SK-N-DZ (cell line): ENCODE results near the gene APIP. TPM values are rescaled to one million over a fixed set of nuclear protein-coding genes. Genes with fewer than 3 reads are reported as not detected.

ENCODE experiments used
- DNase-seq: peaks from one replicate; pipeline ENCODE4 v3.0.0-alpha.2; 2015; ENCODE audit warnings: low spot score
- polyA plus RNA-seq, 2 experiments: library from polyadenylated mRNA; depleted of rRNA; stranded (reverse); fragments of >200 nt; gene quantifications; 2 replicates each; pipeline ENCODE4 v1.2.3, GENCODE V29; 2014

APIP gene, protein sequence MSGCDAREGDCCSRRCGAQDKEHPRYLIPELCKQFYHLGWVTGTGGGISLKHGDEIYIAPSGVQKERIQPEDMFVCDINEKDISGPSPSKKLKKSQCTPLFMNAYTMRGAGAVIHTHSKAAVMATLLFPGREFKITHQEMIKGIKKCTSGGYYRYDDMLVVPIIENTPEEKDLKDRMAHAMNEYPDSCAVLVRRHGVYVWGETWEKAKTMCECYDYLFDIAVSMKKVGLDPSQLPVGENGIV
- 36.1 TPM in 2 replicates for polyA plus RNA-seq (2014; cell fraction: cytosol; rRNA removed)
- 32.4 and 34.8 TPM in 2 replicates for polyA plus RNA-seq (2014; cell fraction: nucleus; rRNA removed)

DNA sequence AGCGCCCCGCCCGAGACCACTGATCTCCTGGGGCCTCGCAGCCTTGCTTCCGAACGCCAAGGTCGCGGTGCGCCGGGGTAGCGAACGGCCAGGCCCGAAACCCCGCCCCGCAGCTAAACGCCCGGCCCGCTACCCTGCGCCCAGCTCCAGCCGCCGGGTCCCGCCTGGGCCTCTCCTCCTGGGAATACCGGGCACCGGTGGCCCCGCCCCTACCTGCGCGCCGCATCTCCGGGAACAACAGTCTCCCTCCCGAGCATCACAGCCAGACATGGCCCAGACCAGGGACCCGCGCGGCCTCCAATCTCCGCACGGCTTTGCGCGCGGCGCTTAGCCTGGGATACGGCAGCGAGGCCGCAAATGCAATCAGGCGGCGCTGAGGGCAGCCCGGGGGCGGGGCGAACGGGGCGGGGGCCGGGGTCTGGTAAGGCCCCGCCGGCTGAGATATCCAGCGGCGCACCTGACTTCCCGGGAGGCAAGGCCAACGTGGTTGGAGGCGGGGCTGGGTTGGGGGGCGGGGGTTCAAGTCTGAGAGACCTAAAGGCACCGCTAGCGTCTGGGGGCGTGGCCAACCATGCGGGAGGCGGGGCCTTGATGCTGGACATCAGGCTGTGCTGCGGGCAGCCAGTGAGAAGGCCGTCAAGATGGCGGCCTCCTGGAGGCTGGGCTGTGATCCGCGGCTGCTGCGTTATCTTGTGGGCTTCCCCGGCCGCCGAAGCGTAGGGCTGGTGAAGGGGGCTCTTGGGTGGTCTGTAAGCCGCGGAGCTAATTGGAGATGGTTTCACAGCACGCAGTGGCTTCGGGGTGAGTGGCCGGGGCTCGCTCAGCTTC lies at the start of gene APIP, which contains the start of gene PDHX:
Gene APIP (minus strand): TSS at position 365 of the 828 bp plus-strand sequence. CDS start 95 bp downstream, at position 270.
Gene PDHX (plus strand): TSS at position 604 of the 828 bp plus-strand sequence. CDS start 38 bp downstream, at position 642.
- peak; percentile 98 for DNase-seq

DNA sequence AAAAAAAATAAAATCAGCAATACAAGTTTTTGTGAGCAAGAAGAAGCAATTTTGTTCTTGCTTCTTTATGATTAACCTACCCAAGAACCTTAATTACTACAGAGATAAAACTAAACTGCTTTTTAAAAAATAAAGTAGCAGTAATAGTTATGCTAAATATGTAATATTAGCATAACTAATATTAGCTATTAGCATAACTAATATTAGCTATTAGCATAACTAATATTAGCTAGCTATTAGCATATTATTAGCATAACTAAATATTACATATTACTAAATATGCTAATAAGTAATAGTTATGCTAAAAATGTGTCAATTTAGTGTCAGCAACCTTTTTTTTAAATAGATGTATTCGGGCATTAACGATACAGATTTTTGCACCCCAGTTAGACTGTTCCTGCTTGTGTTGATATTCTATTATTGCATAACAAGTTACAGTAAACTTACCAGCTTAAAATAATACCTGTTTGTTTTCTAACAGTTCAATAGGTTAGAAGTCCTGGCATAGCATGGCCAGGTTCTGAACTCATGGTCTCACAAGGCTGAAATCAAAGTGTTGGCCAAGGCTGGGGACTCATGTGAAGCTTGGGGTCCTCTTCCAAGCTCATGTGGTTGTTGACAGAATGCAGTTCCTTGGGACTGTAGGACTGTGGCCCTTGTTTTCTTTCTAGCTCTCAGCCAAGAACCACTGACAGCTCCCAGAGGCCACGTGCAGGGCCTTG lies 48.6 kb upstream of the APIP start:
- no peak for DNase-seq

DNA sequence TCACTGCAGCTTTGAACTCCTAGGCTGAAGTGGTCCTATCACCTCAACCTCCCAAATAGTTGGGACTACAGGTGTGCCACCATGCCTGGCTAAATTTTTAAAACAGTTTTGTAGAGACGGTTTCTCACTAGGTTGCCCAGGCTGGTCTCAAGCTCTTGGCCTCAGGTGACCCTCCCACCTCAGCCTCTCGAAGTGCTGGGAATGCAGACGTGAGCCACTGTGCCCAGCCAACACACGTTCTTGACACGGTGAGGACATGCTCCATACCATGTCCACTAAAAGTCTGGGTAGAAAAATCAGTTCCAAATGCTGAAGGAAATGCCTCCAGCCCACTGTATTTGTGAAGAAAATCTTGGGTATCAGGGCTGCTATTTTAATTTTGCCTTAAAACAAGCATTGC lies 47.2 kb upstream of the APIP start:
- no peak for DNase-seq

DNA sequence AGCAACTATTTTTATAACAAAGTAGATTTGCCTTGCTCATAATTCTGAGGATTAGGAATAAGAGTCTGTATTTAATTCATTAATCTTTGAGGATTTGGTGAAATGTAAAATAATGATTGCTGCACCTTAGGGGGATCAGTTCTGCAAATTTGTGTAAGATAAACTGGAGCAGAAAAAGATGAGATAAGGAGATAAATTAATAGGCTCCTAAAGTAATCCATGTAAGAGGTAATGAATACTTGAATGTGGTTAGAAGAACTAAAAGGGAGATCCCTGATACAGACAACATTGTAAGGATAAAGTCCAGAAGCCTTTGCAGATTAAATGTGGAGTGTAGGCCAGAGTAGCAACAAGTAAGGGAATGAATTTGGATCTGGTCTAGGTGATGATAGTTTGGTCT lies 45.9 kb upstream of the APIP start:
- no peak for DNase-seq

DNA sequence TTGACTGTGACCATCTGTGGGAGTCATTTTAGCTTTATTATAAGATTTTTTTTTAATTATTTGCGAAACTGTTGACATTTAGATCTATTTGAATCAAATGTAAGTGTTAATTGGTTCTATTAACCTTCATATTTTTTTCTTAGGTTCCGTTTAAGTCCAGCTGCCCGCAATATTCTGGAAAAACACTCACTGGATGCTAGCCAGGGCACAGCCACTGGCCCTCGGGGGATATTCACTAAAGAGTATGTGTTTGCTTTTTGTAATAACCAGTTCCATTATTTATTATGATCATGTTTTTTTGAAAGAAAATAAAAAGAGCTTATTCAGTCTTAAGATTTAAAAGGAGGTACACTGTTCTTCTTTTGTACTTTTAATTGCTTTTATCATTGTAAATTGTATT lies 44.1 kb upstream of the APIP start:
- no peak for DNase-seq

DNA sequence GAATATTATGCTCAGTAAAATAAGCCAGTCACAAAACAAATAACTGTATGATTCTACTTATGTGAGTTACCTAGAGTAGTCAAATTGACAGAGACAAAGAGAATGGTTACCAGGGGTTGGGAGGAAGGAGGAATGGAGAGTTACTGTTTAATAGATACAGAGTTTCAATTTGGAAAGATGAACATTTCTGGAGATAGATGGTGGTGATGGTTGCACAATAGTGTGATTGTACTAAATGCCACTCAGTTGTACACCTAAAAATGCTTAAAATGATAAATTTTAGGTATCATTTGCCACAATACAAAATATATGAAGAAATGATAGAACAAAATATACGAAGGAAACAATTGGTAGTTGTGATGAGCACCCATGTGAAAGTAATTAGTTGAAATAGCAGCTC lies 43.6 kb upstream of the APIP start:
- no peak for DNase-seq

DNA sequence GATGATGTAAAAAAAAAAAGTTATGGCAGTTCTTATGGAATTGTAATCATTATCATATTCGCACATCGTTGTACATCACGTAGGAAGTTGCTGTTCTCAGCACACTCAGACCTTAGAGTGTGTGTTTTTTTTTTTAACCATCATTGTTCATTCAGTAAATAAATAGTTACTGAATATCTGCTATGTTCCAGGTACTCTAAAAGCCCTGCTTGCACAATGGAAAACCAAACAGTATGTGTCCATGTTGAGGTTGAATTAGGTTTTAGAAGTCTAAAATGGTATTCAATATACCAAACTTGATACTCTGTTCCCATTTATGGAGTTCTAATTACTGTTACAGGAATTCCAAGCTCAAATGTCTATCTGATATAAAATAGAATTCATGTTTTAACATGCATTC lies 41.4 kb upstream of the APIP start:
- no peak for DNase-seq

DNA sequence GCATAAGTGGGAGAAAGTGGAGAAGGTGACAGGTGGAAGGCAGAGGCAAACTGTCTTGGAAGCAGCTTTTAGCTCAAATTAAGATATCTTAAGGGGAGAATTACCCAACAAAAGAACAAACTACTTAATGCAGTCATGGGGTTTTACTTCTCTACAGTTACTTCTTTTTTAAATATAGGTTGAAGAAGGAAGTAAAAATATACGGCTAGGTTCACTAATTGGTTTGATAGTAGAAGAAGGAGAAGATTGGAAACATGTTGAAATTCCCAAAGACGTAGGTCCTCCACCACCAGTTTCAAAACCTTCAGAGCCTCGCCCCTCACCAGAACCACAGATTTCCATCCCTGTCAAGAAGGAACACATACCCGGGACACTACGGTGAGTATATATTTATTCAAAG lies 41.0 kb upstream of the APIP start:
- no peak for DNase-seq

DNA sequence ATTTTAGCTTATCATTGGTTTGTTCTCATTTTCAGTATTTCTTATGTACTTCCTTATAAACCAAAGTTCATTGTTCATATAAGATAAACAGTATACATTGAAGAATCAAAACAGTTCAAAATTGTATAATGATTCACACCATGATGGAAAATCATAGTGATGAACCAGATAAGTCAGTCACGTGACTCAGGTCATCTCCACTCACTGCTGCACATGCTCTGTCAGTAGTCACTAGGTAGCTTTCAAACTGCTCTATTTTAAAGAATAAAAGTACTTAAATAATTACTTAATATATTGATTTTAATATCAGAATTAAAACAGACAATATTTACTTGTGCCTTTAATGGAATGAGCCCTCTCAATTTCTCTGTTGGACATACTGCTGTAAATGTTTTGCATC lies 37.8 kb upstream of the APIP start:
- no peak for DNase-seq

DNA sequence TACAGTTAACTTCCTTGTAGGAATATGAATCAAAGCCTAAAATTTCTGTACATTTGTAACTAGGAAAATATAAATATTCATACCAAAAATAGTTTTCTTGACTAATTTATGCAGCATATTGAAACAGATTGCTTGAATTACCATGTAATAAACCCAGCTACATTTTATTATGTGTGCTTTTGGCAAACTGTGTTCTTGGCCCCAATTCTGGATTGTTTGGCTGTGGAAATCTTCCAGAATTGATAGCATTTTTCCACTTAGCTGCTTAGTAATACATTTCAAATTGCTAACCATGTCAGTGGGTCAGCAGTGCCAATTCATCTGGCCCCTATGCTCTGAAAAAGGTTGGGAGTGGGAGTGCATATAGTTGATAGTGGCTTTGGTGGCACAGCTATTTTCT lies 32.5 kb upstream of the APIP start:
- no peak for DNase-seq

DNA sequence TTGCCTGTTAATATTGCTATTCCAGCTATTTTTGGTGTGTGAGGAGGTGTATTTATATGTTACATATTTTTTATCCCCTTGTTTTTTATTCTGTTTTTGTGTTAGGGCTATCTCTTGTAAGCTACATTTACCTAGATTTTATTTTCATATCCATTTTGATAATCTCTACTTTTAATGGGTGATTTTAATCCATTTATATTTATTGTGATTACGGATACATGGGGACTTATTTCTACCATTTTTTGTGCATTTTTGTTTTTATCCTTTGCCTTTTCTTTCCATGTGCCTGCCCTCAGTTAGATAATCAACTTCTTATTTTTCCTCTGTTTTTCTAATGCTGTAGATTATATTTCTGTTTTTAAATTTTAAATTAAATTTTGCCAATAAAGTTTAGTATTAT lies 28.5 kb upstream of the APIP start:
- no peak for DNase-seq

DNA sequence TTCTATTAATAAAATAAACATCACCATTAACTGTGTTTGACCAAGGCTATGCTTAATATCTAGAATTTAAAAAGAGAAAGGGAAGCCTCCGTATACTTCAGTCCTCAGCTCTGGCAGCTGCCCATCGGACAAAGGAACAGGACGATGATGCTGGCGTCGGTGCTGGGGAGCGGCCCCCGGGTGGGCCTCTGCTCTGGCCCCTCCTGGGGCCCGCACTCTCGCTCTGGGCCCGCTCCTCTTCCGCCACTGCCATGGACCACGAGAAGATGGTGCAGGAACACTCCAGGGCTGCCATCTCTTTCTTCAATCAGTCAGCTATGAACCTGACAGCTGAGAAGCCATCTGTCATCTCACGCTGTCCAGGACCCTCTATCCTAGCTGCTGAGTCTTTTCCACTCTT lies 25.5 kb upstream of the APIP start:
- no peak for DNase-seq

DNA sequence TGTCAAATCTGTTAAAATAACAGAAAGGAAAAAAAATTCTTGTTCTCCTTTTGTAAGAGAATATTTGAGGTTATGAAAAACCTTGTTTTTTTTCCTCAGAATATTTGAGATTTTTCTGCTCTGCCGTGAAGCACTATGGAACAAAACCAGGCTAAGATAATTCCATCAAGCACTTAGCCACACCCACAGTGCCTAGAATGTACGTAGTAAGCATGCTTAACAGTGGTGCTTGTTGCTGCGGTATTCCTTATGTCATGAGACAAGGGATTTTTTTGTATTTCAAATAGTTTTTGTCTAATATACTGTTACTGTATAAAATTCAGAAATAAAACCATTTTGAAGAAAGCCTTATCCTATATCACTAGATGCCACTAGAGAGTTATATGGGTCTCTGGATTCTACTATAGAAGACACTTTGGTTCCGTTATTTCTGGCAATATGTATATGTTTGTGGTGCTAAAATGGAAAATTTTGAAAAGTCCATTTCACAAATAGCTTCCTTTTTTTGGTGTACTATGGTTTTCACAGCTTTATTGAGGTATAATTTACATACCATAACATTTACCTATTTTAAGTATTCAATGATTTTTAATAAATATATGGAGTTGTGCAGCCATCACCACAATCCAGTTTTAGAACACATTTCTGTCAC lies 24.0 kb upstream of the APIP start:
- no peak for DNase-seq

DNA sequence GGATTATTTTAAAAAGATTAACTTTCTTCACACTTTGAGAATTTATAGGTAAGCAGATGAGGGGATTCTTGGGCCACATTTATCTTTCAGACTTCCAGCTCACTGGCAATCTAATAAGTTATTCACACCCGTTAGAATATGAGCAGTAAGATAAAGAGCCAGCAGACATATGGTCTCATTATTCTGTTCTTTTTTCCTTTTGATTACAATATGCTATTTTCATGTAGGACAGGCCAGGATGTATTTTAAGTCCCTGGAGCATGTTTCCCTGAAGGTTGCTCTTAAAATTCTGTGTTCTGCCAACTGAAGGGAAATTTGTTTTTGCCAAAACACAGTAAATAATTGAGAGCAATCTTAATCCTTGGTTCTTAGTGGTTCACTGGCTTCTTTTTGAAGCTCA lies 22.4 kb upstream of the APIP start:
- DNase-seq: no peak

DNA sequence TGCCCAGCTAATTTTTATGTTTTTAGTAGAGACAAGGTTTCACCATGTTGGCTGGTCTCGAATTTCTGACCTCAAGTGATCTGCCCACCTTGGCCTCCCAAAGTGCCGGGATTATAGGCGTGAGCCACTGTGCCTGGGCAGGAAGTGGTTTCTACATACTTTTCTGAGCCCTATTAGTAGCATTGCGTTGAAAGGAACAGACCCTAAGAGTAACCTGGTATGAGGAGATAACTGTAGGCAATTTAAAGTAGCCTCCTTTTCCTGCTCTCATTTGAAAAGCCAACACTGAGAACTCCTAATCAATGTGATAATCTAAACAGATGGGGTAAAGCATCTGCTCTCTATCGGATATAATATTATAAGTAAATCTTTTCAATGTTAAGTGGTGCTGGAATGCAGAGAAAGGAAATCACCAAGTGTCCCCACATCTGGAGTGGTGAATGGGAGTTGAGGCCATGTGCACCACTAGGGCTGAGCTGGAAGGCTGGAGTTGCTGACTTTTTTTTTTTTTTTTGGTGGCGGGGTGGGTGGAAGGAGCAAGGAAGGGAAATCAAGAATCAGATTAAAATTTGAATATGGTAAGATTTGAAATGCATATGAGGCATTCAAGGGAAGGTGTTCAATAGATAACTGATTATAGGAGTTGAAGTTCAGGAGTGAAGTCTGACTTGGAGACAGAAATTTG lies 20.9 kb upstream of the APIP start:
- no peak for DNase-seq

DNA sequence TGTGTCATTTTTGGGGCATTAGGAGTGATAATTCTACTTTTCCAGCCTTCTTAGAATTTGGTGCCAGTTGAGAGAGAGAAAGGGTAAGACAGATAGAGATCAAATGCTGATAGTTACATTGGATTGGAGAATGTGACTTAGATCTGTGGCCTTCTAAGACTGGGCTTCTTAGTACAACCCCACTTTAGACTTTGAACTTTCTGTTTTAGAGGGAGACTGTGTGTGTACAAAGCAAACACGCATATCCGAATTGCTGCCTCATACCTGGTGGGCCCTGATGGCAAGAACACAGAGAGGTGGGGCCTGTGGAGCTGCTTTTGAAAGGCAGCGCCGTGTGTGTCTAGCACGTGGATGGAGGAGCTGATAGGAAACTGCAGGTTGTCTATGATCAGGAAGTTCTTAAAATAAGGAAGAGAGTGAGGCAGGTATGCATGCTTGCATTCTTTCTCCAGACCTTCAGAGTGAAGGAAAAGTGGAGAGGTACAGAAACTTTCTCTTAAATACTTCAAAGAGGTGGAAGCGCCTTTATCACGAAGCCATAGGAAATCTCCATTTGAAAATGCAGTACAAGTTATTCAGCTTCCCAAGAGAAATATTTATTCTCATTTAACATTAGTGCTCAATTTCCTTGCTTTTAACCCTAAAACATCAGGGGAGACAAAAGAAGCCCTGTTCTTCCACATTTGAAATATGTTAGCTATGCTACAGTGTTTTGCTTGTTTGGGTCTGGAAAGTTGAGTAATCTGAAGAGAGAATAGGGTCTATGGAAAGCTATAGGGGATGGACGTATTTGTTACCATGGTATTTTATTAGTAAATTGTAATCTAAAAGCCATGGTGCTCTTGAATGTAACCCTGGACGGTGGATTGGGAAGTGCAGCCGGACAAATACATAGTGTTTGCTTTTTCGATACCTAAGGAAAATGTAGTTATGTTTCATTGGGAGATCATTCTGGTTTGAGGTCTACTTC lies 13.9 kb upstream of the APIP start:
- no peak for DNase-seq

DNA sequence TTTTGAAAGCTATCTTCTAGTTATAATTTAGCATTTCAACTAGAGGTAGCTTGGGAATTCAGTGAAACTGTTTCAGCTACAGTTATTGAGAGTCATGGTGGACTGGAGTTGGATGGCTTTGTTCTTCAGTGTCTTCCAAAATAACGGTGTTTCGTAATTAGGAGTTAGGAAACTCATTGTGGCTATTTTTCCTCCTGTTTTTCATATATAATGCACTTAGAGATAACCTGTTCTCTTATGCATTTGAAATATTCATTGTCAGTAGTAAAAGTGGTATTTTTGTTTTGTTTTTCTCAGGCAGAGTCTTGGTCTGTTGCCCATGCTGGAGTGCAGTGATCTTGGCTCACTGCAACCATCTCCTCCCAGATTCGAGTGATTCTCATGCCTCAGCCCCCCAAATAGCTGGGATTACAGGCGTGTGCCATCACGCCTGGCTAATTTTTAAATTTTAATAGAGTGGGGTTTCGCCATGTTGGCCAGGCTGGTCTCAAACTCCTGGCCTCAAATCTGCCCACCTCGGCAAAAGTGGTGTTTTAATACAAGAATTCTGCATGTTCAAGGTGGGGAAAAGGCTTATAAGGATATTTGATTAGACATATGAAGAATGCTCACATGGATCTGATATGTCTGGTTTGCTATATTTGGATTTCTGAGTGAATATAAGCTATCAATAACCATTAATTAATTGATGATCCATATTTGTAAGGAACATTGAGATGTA lies 12.9 kb upstream of the APIP start:
- no peak for DNase-seq

DNA sequence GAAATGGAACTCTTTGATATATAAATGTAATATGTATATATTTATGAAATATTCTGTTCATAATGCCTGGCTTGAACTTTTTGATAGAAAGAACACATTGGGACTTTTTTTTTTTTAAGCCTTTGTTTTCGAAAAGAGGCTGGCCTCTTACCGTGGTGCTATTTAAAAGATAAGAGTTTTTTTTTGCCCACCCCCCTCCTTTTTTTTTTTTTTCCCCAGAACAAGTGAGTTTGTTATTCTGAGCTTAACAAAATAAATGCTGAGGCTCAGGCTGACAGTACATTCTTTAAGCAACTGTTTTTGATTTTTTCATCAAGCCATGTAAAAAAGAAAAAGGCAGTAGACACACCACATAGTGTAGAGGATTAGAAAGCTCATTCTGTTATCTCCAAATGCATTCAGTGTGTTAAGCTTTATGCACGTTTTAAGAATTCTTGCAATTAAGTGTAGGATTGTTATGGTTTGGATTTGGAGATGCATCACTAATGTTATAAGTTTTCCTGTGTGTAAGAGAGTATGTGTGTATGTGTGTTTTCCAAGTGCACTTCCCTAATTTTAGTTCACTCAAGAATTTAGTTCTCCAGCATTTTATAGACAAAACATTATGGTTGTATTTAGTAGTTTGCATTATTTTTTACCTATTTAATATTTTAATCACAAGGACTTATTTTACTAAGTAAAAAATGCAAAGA lies 12.2 kb upstream of the APIP start:
- DNase-seq: no peak

DNA sequence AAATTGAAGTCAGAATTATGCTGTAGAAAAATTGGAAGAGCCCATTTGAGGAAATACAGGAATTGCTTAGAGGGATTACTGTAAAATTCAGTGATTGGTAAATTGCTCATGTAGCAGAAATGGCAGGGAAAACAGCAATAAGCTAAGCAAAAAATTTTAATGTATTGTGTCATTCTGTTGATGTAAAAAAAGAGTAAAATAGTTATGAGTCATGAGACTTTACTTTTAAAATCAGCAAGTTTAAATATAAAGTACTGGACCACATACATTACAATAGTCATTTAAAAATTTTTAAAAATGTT lies 10.6 kb upstream of the APIP start:
- DNase-seq: no peak
